ENCODE results near the gene LEF1. TPM values are rescaled to one million over a fixed set of nuclear protein-coding genes. Genes with fewer than 3 reads are reported as not detected.
A peak's percentile ranks its signal among the peaks of the same experiment; 100 is the strongest.

Gene LEF1
- total and polyA plus RNA-seq, 2 donors from 2014 or later: 5.1 to 14.5 TPM

DNA sequence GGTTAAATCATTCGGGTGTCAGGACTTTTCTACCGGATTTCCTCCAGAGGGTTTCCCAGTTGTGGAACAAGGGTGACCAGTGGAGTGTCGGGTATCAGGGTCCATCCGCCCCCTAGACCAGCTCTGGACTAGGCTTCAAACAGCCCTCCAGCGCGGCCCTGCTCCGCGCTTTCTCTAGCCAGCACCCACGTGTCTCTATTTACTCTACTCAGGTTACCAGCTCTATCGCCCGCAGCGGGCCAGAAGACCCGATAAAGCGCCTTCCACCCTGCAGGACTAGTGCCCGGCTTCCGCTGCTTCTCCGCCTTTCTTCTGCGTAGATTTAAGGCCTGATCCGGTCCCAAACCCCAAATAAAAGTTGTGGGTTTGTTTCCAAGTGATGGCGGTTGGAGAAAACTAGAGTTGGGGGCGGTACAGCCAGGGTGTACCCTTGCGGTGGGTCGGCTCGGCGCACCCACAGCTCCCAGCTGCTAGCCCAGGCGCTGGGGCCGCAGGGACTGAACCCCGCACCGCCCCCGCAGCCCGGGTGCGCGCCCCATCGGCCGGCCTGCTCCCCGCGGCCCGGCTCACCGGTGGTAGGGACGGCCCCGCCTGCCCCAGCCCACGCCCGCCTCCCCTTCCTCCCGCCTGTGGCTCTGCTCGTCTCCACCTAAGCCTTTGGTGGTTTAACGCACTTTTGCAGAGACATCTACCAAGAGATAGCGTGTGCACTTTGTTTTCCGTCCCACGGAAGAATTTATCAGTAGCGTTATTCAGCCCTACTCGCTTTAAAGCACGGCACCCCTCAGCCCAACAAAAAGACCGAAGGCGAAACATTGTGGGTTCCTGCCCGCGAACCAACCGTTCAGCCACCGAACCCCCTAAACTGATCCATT lies 2.1 kb downstream of the LEF1 start:
- peak; percentile 74 to 83 (median 77) for DNase-seq

DNA sequence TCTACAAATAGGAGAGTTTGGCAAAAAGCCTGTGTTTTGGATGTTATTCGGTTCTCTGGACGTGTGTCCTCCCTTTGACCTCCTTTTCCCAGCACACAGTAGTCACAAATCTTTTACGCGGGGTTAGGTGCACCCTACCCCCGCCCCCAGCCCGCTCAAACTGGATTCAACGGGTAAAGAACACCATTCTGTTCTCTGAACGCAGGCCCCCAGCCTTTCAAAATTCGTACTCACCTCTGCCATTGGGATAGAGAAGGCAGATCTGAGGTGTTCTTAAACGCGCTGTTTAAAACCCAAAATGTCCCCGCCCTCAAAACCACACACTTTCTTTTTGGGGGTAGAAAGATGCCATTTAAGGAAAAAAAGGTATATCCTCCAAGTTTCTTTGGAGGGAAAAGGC lies 2.7 kb downstream of the LEF1 start:
- peaks cover 13% of the 10 kb centered on the region for H3K27me3 ChIP-seq (ENCODE audit: control insufficient read depth, insufficient read depth, low read length)
- H3K4me3 ChIP-seq (ENCODE audit: low read length in 3 of 3): peak overlapping the region in 1 of 3 donors; percentile 83
- TF ChIP-seq, protein P1, sequence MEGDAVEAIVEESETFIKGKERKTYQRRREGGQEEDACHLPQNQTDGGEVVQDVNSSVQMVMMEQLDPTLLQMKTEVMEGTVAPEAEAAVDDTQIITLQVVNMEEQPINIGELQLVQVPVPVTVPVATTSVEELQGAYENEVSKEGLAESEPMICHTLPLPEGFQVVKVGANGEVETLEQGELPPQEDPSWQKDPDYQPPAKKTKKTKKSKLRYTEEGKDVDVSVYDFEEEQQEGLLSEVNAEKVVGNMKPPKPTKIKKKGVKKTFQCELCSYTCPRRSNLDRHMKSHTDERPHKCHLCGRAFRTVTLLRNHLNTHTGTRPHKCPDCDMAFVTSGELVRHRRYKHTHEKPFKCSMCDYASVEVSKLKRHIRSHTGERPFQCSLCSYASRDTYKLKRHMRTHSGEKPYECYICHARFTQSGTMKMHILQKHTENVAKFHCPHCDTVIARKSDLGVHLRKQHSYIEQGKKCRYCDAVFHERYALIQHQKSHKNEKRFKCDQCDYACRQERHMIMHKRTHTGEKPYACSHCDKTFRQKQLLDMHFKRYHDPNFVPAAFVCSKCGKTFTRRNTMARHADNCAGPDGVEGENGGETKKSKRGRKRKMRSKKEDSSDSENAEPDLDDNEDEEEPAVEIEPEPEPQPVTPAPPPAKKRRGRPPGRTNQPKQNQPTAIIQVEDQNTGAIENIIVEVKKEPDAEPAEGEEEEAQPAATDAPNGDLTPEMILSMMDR (IDR thresholded peaks at IDR 0.05; ENCODE audit: borderline replicate concordance, extremely low read depth, insufficient read depth): no peak
- no peaks in the 10 kb centered on the region for H3K9me3 ChIP-seq (ENCODE audit: control insufficient read depth in 2 of 3, insufficient read depth in 1 of 3, low read length in 3 of 3)
- peaks cover 0 to 2% (median 0%) of the 10 kb centered on the region in 3 donors for H3K4me1 ChIP-seq (ENCODE audit: control insufficient read depth in 2 of 3, insufficient read depth in 2 of 3, low read depth in 1 of 3, low read length in 3 of 3)
- H3K9ac ChIP-seq (ENCODE audit: low read length in 3 of 3): peak overlapping the region in 1 of 3 donors; percentile 24
- H3K36me3 ChIP-seq (ENCODE audit: control insufficient read depth in 2 of 3, insufficient read depth in 3 of 3, low read length in 3 of 3): no peaks in the 10 kb centered on the region
- intact Hi-C loops (cut with DNase I): no loop called here
- peak in 2 of 5 donors; percentile 50 to 66 for DNase-seq
- H3K27ac ChIP-seq (ENCODE audit: low read depth in 2 of 2, low read length in 2 of 2): no peak overlapping the region
- FAIRE-seq: no peak

More for the DNA sequence above, 2.1 kb downstream of the LEF1 start:
- H3K9me3 ChIP-seq (ENCODE audit: control insufficient read depth in 2 of 3, insufficient read depth in 1 of 3, low read length in 3 of 3): no peaks in the 10 kb centered on the region
- TF ChIP-seq, protein P1 (IDR thresholded peaks at IDR 0.05; ENCODE audit: borderline replicate concordance, extremely low read depth, insufficient read depth): no peak
- H3K9ac ChIP-seq (ENCODE audit: low read length in 3 of 3): peak overlapping the region in 1 of 3 donors; percentile 72
- H3K4me3 ChIP-seq (ENCODE audit: low read length in 3 of 3): peak overlapping the region; percentile 53 to 83 (median 61)
- no peaks in the 10 kb centered on the region for H3K36me3 ChIP-seq (ENCODE audit: control insufficient read depth in 2 of 3, insufficient read depth in 3 of 3, low read length in 3 of 3)
- peaks cover 16% of the 10 kb centered on the region for H3K27me3 ChIP-seq (ENCODE audit: control insufficient read depth, insufficient read depth, low read length)
- intact Hi-C loops (cut with DNase I): no loop called here
- no peak for FAIRE-seq
- no peak overlapping the region for H3K27ac ChIP-seq (ENCODE audit: low read depth in 2 of 2, low read length in 2 of 2)
- H3K4me1 ChIP-seq (ENCODE audit: control insufficient read depth in 2 of 3, insufficient read depth in 2 of 3, low read depth in 1 of 3, low read length in 3 of 3): peaks cover 0 to 2% (median 0%) of the 10 kb centered on the region in 3 donors

DNA sequence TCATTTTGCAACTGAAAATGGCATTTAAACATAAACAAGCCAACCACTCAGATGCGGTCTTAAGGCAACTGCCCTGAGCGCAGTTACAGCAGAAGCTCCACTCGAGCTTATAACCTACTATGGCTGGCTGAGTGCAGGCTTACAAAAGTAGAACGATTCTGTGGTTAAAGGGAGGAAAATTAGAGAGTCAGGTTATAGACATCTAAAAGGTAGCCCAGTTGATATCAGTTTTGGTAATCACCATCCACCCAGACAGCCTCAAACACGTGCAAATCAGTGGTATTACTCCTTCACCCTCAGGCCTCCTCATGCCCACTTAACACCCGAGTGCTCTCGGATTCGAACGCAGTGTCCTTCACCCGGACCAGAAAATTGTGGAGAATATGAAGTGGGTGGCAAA lies 3.1 kb downstream of the LEF1 start:
- H3K4me3 ChIP-seq (ENCODE audit: low read length in 3 of 3): peak overlapping the region in 1 of 3 donors; percentile 35
- H3K9me3 ChIP-seq (ENCODE audit: control insufficient read depth in 2 of 3, insufficient read depth in 1 of 3, low read length in 3 of 3): no peaks in the 10 kb centered on the region
- H3K9ac ChIP-seq (ENCODE audit: low read length in 3 of 3): peak overlapping the region in 1 of 3 donors; percentile 21
- no peaks in the 10 kb centered on the region for H3K36me3 ChIP-seq (ENCODE audit: control insufficient read depth in 2 of 3, insufficient read depth in 3 of 3, low read length in 3 of 3)
- TF ChIP-seq, protein P1 (IDR thresholded peaks at IDR 0.05; ENCODE audit: borderline replicate concordance, extremely low read depth, insufficient read depth): no peak
- no peak for DNase-seq
- H3K27ac ChIP-seq (ENCODE audit: low read depth in 2 of 2, low read length in 2 of 2): no peak overlapping the region
- intact Hi-C loops (cut with DNase I): no loop called here
- H3K4me1 ChIP-seq (ENCODE audit: control insufficient read depth in 2 of 3, insufficient read depth in 2 of 3, low read depth in 1 of 3, low read length in 3 of 3): peaks cover 0 to 2% (median 0%) of the 10 kb centered on the region in 3 donors
- no peak for FAIRE-seq
- H3K27me3 ChIP-seq (ENCODE audit: control insufficient read depth, insufficient read depth, low read length): peaks cover 9% of the 10 kb centered on the region

All from kidney (tissue), 14 donors.